ENCODE data around the gene ENDOU.

Gene ENDOU

GRCh38 chr12:47757364-47757839 lies 32.1 kb upstream of the ENDOU start:
- DNase-seq: no peak

GRCh38 chr12:47755655-47756562 lies 30.6 kb upstream of the ENDOU start:
- DNase-seq: no peak

- no peak for DNase-seq
Measured at GRCh38 chr12:47754881-47755280, 29.6 kb upstream of the ENDOU start.

GRCh38 chr12:47754126-47754525 lies 28.8 kb upstream of the ENDOU start:
- DNase-seq: no peak

- no peak for DNase-seq
Measured at GRCh38 chr12:47753021-47754001, 28.0 kb upstream of the ENDOU start.

- no peak for DNase-seq
Measured at GRCh38 chr12:47752552-47752951, 27.3 kb upstream of the ENDOU start.

GRCh38 chr12:47752121-47752520 lies 26.8 kb upstream of the ENDOU start:
- no peak for DNase-seq

- no peak for DNase-seq
Measured at GRCh38 chr12:47751561-47751960, 26.3 kb upstream of the ENDOU start.

- DNase-seq: no peak
Measured at GRCh38 chr12:47750916-47751470, 25.7 kb upstream of the ENDOU start.

- peak in 1 of 2 donors; percentile 11 for DNase-seq
Measured at GRCh38 chr12:47750229-47750798, 25.0 kb upstream of the ENDOU start.

GRCh38 chr12:47748899-47749298 lies 23.6 kb upstream of the ENDOU start:
- no peak for DNase-seq

GRCh38 chr12:47748507-47748828 lies 23.2 kb upstream of the ENDOU start:
- no peak for DNase-seq

- DNase-seq: no peak
Measured at GRCh38 chr12:47747596-47748506, 22.6 kb upstream of the ENDOU start.

- DNase-seq: no peak
Measured at GRCh38 chr12:47747126-47747525, 21.8 kb upstream of the ENDOU start.

- DNase-seq: no peak
Measured at GRCh38 chr12:47746523-47746922, 21.2 kb upstream of the ENDOU start.

GRCh38 chr12:47746073-47746472 lies 20.8 kb upstream of the ENDOU start:
- DNase-seq: no peak

GRCh38 chr12:47745485-47746041 lies 20.3 kb upstream of the ENDOU start:
- DNase-seq: no peak

GRCh38 chr12:47744778-47745436 lies 19.6 kb upstream of the ENDOU start:
- DNase-seq: no peak

GRCh38 chr12:47744005-47744651 lies 18.8 kb upstream of the ENDOU start:
- peak; percentile 68 to 69 for DNase-seq

- DNase-seq: no peak
Measured at GRCh38 chr12:47743311-47743860, 18.1 kb upstream of the ENDOU start.
